GM21515 (cell line): ENCODE results near the gene SIGLEC7.
"Not testable (repeated sequence)": the region's sequence is repeated elsewhere in the genome, so short reads cannot be mapped to it uniquely, and the experiment has no call there.

Experiments
- ATAC-seq: cut with Tn5 transposase; IDR thresholded peaks from one replicate; pipeline ENCODE4 v1.9.1; 2021; ENCODE audit not compliant: unreplicated experiment

Gene SIGLEC7

GRCh38 chr19:51164215-51164614 is 22.1 kb downstream of the SIGLEC7 start:
- no peak for ATAC-seq

DNA sequence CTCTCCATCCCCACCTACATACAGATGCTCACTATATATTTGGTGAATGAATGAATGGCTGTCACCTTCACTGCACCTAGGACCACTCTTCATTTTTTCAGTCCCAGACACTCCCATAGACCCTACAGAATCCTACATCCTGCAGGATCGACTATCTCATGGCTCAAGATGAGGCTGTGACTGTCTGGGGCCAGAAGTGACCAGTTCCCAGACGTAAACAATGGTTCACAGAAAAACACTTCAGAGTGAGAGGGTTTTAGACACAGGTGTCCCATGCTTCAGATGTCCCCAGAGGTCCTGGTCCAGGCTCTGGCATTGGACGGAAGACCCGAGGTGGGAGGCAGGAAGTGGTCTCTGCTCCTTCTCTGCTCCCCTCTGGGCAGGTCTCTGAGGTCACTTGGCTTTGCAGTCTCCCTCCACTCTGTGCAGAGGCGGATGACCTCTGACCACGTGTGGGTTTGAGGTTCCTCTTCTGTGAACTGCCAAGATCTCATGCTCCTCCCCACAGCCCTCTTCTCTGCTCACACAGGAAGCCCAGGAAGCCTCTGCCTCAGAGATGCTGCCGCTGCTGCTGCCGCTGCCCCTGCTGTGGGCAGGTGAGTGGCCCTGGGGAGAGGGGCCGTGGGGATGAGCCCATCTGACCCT is 24.9 kb downstream of the SIGLEC7 start:
- no peak for ATAC-seq

DNA sequence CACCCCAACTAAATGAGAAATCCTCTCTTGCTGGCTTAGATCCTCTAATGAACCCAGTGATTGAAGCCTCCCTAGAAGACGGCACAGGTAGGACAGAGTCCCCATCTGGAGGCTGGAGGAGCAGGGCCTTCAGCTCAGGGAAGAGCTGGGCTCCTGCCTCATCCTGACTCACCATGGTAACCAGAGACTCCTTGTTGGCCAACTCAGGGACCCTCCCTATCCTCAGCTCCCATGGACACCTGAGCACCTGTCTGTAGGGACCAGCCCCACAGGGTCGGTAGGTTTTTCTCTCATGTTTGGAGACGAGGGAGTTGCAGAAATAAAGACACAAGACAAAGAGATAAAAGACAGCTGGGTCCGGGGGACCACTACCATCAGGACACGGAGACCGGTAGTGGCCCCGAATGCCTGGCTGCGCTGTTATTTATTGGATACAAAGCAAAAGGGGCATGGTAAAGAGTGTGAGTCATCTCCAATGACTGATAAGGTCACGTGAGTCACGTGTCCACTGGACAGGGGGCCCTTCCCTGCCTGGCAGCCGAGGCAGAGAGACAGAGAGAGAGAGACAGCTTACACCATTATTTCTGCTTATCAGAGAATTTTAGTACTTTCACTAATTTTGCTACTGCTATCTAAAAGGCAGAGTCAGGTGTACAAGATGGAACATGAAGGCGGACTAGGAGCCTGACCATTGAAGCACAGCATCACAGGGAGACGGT is 26.6 kb downstream of the SIGLEC7 start:
- no peak for ATAC-seq

GRCh38 chr19:51169283-51169918 is 27.3 kb downstream of the SIGLEC7 start:
- ATAC-seq, result not testable (repeated sequence)

GRCh38 chr19:51172223-51172622 is 30.1 kb downstream of the SIGLEC7 start:
- ATAC-seq, result no peak

GRCh38 chr19:51173681-51174080 is 31.6 kb downstream of the SIGLEC7 start:
- ATAC-seq, result no peak

DNA sequence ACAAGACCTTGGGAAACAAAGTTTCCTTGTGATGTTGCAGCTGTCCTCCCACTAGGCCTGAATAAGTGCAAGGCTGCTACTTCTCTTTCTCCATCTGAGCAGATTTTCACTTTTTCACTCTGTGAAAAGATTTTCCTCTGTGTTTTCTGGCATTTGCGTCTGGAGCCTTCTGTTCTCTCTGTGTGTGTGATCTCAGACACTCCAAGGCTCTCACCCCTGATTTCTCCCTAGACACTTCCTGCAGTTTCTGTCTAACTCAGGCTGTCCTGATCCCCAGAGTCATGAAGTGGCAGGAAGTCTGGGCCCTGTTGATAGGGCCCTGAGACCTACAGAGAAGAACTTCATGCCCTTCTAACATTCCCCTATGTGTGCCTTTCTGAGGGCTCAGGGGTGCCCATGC is 37.2 kb downstream of the SIGLEC7 start:
- ATAC-seq, result no peak

DNA sequence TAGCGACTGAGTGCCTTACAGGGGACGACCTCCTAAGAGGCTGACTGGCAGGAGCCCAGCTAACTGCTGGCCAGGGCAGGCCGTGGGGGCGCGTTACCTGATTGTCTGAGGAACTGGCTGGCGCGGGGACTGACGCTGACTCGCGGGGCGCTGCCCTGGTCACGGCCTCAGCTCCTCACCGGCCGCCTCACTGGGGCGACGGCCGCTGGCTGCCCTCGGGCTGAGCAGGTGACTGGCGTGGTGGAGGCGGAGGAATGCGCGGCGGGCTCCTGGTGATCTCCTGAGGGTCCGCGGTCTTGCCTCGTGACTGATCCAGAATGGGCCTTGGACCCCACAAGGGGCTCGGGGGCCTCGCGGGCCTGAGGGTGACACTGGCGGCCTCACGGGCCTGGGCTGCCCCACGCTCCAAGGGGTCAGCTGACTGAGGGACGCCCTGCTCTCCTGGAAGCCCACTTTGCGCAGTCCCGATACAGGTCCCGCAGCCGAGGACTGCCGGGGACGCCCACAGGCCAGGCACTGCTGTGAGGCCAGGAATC is 39.3 kb downstream of the SIGLEC7 start:
- no peak for ATAC-seq

GRCh38 chr19:51181913-51182419 is 39.9 kb downstream of the SIGLEC7 start:
- no peak for ATAC-seq

DNA sequence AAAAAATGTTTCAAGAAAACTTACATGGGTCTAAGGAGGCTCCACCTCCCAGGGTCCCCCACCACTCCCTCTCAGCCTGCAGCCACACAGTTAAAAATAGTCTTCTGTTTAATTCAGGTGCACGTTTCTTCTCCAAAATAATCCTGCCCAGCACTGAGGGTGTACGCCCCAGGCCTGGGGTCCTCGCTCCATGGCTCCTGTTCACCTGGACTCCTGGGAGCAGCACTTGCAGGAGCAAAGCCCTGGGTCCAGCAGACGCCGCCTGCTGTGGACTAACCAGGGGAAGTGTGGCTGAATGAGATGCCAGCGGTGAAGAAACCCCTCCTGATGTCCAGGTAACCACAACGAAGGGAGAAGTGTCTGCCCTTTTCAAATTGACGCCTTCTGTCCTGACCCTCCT is 41.5 kb downstream of the SIGLEC7 start:
- ATAC-seq, result no peak

GRCh38 chr19:51185069-51185867 is 43.2 kb downstream of the SIGLEC7 start:
- ATAC-seq, result no peak

DNA sequence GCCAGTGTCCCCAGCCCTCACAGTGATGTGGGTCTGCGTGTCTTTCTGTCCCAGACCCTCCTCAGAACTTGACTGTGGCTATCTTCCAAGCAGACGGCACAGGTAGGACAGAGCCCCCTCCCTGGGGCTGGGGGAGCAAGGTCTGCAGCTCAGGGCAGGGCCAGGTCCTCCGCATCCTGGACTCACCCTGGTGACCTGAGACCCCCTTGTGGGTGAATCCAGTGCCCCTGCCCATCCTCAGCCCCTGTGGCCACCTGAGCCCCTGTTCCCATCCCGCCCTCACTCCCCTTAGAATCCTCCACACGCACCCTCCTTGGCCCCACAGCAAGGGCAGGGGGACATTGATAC is 43.7 kb downstream of the SIGLEC7 start:
- no peak for ATAC-seq

DNA sequence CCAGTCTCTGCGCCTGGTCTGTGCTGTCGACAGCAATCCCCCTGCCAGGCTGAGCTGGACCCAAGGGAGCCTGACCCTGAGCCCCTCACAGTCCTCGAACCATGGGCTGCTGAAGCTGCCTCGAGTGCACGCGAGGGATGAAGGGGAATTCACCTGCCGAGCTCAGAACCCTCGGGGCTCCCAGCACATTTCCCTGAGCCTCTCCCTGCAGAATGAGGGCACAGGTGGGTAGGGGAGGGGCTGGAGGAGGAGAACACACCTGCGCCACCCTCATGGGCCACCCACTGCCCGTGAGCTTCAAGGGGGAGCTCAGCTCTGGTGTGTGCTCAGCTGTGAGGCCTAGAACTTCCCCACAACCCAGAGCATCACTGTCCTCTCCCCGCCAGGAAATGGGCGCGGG is 44.2 kb downstream of the SIGLEC7 start:
- ATAC-seq, result no peak

GRCh38 chr19:51187395-51188226 is 45.5 kb downstream of the SIGLEC7 start:
- ATAC-seq, result no peak

DNA sequence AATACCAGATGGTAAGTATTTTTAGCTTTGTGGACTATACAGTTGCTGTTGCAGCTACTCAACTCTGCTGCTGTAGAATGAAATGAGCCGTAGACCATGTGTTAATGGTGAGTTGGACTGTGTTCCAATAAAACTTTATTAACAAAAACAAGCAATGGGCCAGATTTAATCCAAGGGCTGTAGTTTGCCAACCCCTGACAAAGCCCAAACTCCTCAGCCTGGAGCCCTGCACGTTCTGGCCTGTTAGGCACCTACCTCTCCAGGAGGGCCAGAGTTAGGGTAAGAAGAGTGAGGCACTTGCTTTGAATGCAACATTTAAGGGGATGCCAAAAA is 46.1 kb downstream of the SIGLEC7 start:
- no peak for ATAC-seq

DNA sequence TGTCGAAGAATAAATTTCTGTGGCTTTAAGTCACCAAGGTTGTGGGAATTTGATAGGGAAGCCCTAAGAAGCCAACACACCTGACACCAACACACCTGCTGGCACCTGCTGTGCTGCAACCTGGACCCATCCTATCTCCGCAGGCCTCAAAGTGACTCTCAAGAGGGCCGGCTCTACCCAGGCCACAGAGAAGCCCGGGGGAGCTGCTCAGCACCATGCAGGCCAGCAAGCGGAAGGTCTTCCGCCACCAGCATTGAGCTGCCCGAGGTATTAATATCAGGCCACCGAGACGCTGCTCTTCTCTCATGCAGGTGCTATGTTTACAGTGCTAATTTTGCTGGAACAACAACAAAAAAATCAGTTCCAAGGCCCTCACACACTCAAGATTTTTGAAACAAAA is 50.6 kb downstream of the SIGLEC7 start:
- ATAC-seq, result no peak

DNA sequence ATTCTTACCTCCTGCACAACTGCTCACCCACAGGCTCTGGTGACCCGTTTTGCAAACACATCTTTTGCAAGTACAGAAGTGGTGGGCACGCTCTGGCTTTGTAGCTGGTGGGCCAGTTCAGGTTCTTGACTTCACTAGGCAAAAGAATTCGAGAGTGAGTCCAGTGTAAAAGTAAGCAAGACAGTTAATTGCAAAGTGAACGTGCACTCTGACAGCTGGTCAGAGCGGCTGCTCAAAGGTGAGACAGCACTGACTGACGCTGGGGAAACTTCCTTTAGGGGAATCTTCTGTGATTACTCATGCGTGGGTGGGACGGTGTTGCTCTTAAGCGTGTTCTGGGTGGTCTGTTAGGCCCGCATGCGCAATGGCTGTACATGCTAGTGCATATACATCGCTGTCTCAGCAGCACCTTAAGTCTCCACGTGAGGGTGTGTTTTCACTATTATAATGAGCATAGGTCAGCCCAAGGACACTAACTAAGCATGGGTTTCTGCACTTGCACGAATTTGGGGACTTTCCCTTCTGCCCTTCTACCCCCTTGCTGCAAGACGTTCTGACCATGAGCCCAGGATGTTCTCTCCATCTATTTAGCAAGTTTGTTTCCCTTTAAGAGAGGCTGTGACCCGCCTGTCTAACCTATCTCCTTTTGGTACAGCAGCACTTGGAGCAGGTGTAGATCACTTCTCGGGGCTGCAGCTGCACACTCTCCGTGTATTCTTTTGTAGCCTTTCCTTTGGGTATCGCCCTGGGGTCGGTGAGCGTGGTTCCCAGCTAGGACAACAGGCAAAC is 52.6 kb downstream of the SIGLEC7 start:
- no peak for ATAC-seq

DNA sequence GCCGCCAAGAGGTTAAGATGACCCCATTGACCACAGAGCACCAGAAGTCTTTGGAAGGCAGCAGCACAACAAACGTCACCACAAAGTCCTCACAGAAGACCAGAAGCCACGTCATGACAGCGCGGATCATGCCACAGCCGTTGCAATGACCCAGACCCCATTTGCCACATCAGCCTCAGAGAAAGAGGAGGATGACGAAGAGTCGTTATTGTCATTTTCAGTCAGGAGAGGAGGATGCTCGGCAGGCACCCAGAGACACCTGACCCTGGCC is 53.1 kb downstream of the SIGLEC7 start:
- no peak for ATAC-seq

DNA sequence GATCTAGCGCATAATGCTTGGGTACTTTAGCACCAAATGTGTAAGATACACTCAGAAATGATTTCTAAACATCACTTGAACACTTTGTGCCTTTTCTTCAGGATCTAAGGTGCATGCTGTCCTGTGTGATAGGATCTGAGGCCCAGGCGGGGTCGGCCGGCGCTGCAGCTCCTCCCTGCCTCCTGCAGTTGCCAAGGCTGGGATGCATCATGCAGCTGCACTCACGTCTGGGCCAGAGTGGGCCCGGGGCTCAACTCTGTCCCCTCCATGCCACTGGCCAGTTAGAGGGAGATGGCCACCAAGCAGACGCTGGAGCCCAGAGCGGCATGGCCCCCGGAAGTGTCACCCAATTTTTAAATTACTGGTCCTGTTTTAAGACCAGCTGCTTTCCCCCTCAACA is 53.5 kb downstream of the SIGLEC7 start:
- ATAC-seq, result no peak

DNA sequence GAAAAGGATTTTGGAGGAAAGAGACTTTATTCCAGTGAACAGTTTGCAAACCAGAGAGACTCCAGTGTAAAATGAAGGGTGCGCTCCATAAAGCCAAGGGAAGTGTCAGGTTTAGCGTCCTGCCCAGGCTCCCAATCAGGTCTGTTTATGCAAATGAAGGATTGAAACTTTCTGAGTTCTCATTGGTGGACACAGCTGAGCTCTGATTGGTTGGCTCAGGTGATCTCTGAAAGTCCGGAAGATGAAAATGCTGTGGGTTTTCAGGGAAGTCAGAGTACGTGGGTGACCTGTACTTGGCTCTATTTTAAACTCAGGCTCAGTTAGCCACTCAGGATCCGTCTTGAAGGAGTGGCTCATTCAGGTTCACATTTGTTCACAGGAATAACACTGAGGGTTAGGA is 54.1 kb downstream of the SIGLEC7 start:
- no peak for ATAC-seq
